Right lobe of liver (tissue), 6 donors: ENCODE data around the gene L3MBTL3. TPM values are rescaled to one million over a fixed set of nuclear protein-coding genes. Genes with fewer than 3 reads are reported as not detected.

ENCODE experiments used
- ATAC-seq, 4 donors: fragments of 200-7000 bp; cut with Tn5 transposase; one replicate each; pipeline ENCODE4 v1.9.1; 2020; ENCODE audit warnings: mild to moderate bottlenecking in 4 of 4, moderate library complexity in 4 of 4
- DNase-seq, 3 donors: peaks; one replicate each; pipeline ENCODE4 v3.0.0-alpha.2; 2020
- H3K27ac ChIP-seq, 3 donors: fragments of 200-600 bp; one replicate each; pipeline ENCODE4 v1.8.0; 2022
- H3K27me3 ChIP-seq, 2 donors: fragments of 200-600 bp; one replicate each; pipeline ENCODE4 v1.8.0; 2022
- H3K36me3 ChIP-seq, 4 donors: fragments of 200-600 bp; sonication (generic) in 1 of 4; one replicate each; pipeline versions ENCODE4 v1.5.1 to v1.8.0; 2017 to 2022; ENCODE audit warnings: control low read depth in 1 of 4
- H3K4me1 ChIP-seq, 4 donors: fragments of 200-600 bp; sonication (generic) in 1 of 4; one replicate each; pipeline versions ENCODE4 v1.5.1 to v1.8.0; 2017 to 2022; ENCODE audit warnings: control low read depth in 1 of 4
- H3K4me3 ChIP-seq, 3 donors: fragments of 200-600 bp; one replicate each; pipeline ENCODE4 v1.8.0; 2022
- H3K9me3 ChIP-seq, 4 donors: fragments of 200-600 bp; sonication (generic) in 1 of 4; one replicate each; pipeline versions ENCODE4 v1.5.1 to v1.8.0; 2017 to 2022; ENCODE audit warnings: control low read depth in 1 of 4
- CTCF ChIP-seq, 4 donors: fragments of 200-600 bp in 3 of 4; fragments of 450-650 bp in 1 of 4; IDR thresholded peaks; one replicate each; pipeline versions ENCODE4 v1.5.1 to v1.8.0; 2016 to 2022; ENCODE audit warnings: antibody characterized with exemption in 4 of 4, mild to moderate bottlenecking in 2 of 4
- POLR2A ChIP-seq: fragments of 450-650 bp; IDR thresholded peaks from one replicate; pipeline ENCODE4 v1.6.1; 2017; ENCODE audit warnings: antibody characterized with exemption, mild to moderate bottlenecking
- WGBS: methylation state at CpG from one replicate; pipeline ENCODE4 v1.1.6; 2018; ENCODE audit warnings: low coverage, low lambda C conversion rate; ENCODE audit not compliant: insufficient coverage; ENCODE audit errors: missing lambda C conversion rate; 5-methylcytosine and 5-hydroxymethylcytosine counted together
- intact Hi-C, 2 donors: fragments of 100-400 bp; cut with DNase I; formaldehyde crosslinking; loops; one replicate each; pipeline versions ENCODE4 v1.11.2 to v1.14.1; 2022
- total RNA-seq, 6 experiments: library from RNA; depleted of rRNA in 2 of 6; stranded (reverse); fragments of >200 nt in 2 of 6; fragmentation: NEBNext Ultra II Directional in 3 of 6; extraction: Animal tissue kit (Norgen Biotek cat#: 25700) in 3 of 6; gene quantifications; one replicate each; pipeline versions ENCODE4 v1.1.0 to v1.2.4, GENCODE V29; 2016 to 2023
- donor health status: DM: no; HTN: yes; CAD: no.
- donor health status: DM: no; HTN: no; CAD: no.
- donor health status: DM: no; HTN: no; CAD: no.
- donor health status: DM: no; HTN: yes; CAD: no.
- donor health status: DM: no; HTN: yes; CAD: no.

The L3MBTL3 gene
- total RNA-seq, 6 experiments from 2014 or later, result 3.0 to 13.2 (median 7.2) TPM

DNA sequence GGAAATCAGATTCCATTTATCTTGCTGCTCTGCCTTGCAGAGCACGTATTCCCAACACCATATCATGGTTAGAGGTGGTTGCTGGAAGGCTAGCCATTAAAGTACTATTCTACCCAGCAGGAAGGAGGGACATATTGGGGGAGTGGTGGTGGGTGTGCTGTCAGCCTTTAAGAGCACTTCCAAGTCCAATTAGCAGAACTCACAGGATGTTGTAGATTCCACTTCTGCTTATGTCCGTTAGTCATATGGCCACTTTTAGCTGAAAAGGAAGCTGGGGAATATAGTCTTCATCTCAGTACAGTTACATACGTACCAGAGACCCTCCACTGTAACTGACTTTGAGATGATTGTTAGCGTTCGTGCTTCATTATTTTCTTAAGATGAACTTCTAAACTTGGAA, 109.9 kb downstream of the L3MBTL3 start:
- ATAC-seq, result no peak
- no peak for DNase-seq
- Histone ChIP-seq H3K9me3 (no peaks in the 10 kb centered on the region), H3K4me3 (no peak overlapping the region), H3K27me3 (no peaks in the 10 kb centered on the region), H3K36me3 (no peaks in the 10 kb centered on the region), H3K4me1 (no peaks in the 10 kb centered on the region), H3K27ac (no peak overlapping the region)
- TF ChIP-seq POLR2A, result no peak
- no peak for TF ChIP-seq CTCF (IDR thresholded peaks at IDR 0.05)
- intact Hi-C loops, result no loop called here
- 87% methylated on average over 5 of the region's 5 CpGs for WGBS

DNA sequence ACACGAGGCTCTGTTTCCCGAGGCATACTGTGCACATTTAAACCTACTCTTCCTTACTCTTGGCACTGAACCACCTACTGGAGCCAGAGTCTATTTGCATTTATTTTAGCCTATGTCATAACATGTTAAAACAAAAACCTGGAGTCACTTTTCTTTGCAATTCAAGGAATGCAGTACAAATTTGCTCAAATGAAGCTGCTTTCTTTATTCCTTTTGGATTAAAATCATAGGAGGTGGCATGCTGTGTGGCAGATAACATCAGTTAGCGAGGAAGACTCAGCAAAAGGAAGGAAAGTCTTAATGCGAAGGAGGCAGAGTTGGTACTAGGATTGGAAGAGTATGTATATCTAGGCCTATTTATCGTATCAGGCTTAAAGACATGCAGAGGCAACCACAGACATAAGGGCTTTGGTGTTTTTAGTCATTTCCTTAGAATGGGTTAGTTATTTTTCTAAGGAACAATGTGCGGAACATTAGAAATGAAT, 111.4 kb downstream of the L3MBTL3 start:
- no peak overlapping the region for H3K27ac ChIP-seq
- TF ChIP-seq CTCF (IDR thresholded peaks at IDR 0.05) (no peak), POLR2A (no peak)
- ATAC-seq, result no peak
- H3K9me3 ChIP-seq, result no peaks in the 10 kb centered on the region
- no peaks in the 10 kb centered on the region for H3K27me3 ChIP-seq
- H3K36me3 ChIP-seq, result no peaks in the 10 kb centered on the region
- DNase-seq, result no peak
- no peak overlapping the region for H3K4me3 ChIP-seq
- intact Hi-C loops, result no loop called here
- no peaks in the 10 kb centered on the region for H3K4me1 ChIP-seq
- 91% methylated on average over 6 of the region's 6 CpGs for WGBS

DNA sequence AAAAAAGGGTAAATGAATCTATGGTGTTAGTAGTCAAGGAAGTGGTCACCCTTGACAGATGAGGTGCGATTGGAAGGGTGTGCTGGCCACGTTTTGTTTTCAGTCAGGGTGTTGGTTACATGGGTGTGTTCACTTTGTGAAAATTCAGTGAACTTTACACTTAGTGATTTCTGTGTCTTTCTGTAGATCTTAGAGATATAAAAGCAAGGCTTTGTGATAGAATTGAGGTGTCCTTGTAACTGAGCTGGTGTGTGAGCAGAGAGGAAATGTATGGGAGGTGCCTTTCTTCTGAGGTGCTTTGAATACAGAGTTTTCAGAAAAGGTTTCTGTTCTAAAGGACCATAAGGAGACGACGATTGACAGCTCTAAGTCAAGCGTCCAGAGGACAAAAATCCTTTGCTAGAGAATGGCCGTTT, 113.9 kb downstream of the L3MBTL3 start:
- intact Hi-C loops, result no loop called here
- no peaks in the 10 kb centered on the region for H3K4me1 ChIP-seq
- ATAC-seq (peak in 2 of 4 donors; percentile 32 to 46), DNase-seq (no peak)
- H3K4me3 ChIP-seq, result no peak overlapping the region
- no peaks in the 10 kb centered on the region for H3K9me3 ChIP-seq
- no peaks in the 10 kb centered on the region for H3K36me3 ChIP-seq
- H3K27ac ChIP-seq, result no peak overlapping the region
- 53% methylated on average over 6 of the region's 6 CpGs for WGBS
- no peak for TF ChIP-seq CTCF (IDR thresholded peaks at IDR 0.05)
- no peak for TF ChIP-seq POLR2A
- H3K27me3 ChIP-seq, result no peaks in the 10 kb centered on the region

DNA sequence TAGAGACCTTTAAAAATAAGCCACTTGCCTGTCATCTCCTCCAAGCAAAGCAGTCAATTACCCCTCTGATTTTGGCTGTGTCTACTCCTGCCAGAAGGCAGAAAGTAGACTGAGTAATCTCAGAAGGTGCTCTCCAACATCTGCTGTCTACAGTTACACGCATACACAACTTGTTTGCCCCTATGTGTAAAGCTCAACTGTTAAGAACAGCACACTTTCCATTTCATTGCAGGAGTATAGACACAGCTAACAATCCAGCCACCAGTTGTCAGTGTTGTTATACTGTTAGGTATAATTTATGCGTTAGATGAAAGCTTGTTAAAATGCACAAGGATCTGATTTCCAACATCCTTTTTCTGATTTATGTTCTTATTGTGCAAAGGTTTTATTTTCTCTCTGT, 116.2 kb downstream of the L3MBTL3 start:
- ATAC-seq, result no peak
- Histone ChIP-seq H3K27ac (no peak overlapping the region), H3K4me1 (no peaks in the 10 kb centered on the region), H3K36me3 (peaks cover 0 to 3% (median 0%) of the 10 kb centered on the region in 4 donors), H3K27me3 (no peaks in the 10 kb centered on the region), H3K9me3 (no peaks in the 10 kb centered on the region), H3K4me3 (no peak overlapping the region)
- DNase-seq, result no peak
- intact Hi-C loops, result no loop called here
- WGBS, result 95% methylated on average over 2 of the region's 2 CpGs
- TF ChIP-seq CTCF (IDR thresholded peaks at IDR 0.05), result no peak
- TF ChIP-seq POLR2A, result no peak

DNA sequence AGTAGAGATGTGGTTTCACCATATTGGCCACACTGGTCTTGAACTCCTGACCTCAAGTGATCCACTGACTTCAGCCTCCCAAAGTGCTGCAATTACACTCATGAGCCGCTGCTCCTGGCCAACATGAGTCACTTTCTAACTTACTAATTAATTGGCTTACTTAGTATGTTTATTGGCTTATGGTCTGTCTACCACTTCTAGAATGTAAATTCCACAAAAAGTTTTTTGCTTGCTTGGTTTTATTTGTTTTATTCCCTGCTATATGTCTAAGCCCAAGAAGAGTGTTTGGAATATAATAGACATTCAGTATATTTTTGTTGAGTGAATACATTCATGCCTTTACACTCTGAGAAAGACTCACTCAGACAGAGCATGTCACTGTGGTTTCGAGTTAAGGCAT, 118.4 kb downstream of the L3MBTL3 start:
- intact Hi-C loops, result no loop called here
- no peak overlapping the region for H3K27ac ChIP-seq
- WGBS, result 83% methylated on average over 2 of the region's 2 CpGs
- no peaks in the 10 kb centered on the region for H3K4me1 ChIP-seq
- peaks cover 0 to 3% (median 0%) of the 10 kb centered on the region in 4 donors for H3K36me3 ChIP-seq
- TF ChIP-seq CTCF (IDR thresholded peaks at IDR 0.05), result no peak
- no peak for TF ChIP-seq POLR2A
- ATAC-seq (no peak), DNase-seq (no peak)
- no peaks in the 10 kb centered on the region for H3K27me3 ChIP-seq
- no peak overlapping the region for H3K4me3 ChIP-seq
- H3K9me3 ChIP-seq, result no peaks in the 10 kb centered on the region
